ENCODE data around the gene HSPBP1. TPM values are rescaled to one million over a fixed set of nuclear protein-coding genes. Genes with fewer than 3 reads are reported as not detected.

Gene HSPBP1
- total RNA-seq, 2 experiments from 2014 or later, result 14.3 to 15.1 TPM

GRCh38 chr19:55309448-55309847 lies 29.5 kb upstream of the HSPBP1 start:
- no peaks in the 10 kb centered on the region for H3K9me3 Mint-ChIP-seq
- ChIA-PET POLR2A (no interaction called here), CTCF (no interaction called here)
- no peaks in the 10 kb centered on the region for H3K27me3 Mint-ChIP-seq
- no peak overlapping the region for H3K27ac Mint-ChIP-seq
- no peak overlapping the region for H3K4me3 Mint-ChIP-seq
- H3K36me3 ChIP-seq (ENCODE audit: insufficient read depth, low read length), result no peaks in the 10 kb centered on the region
- peaks cover 6% of the 10 kb centered on the region for H3K4me1 Mint-ChIP-seq (ENCODE audit: low read depth)
- peaks cover 8% of the 10 kb centered on the region for H3K4me1 ChIP-seq (ENCODE audit: insufficient read depth, low read length)
- no peak for ATAC-seq (ENCODE audit: poor library complexity)
- no peak for TF ChIP-seq CTCF (IDR thresholded peaks at IDR 0.05)
- no peak for DNase-seq
- intact Hi-C loops (cut with DNase I, micrococcal nuclease), result loop anchor here in 1 of 2 experiments (10.0 kb wide), 1 partner anchor 195 kb away; no protein-coding TSS in a partner anchor
- H3K27me3 ChIP-seq (ENCODE audit: control insufficient read depth in 1 of 2, insufficient read depth in 2 of 2, low read length in 2 of 2), result no peaks in the 10 kb centered on the region
- peaks cover 0 to 7% of the 10 kb centered on the region in 2 experiments for H3K9me3 ChIP-seq (ENCODE audit: control insufficient read depth in 1 of 2, insufficient read depth in 1 of 2, low read length in 2 of 2)
- no peaks in the 10 kb centered on the region for H3K36me3 Mint-ChIP-seq (ENCODE audit: low read depth)
- H3K27ac ChIP-seq (ENCODE audit: low read depth in 1 of 2, low read length in 2 of 2), result no peak overlapping the region
- no peak overlapping the region for H3K4me3 ChIP-seq (ENCODE audit: low read length)

DNA sequence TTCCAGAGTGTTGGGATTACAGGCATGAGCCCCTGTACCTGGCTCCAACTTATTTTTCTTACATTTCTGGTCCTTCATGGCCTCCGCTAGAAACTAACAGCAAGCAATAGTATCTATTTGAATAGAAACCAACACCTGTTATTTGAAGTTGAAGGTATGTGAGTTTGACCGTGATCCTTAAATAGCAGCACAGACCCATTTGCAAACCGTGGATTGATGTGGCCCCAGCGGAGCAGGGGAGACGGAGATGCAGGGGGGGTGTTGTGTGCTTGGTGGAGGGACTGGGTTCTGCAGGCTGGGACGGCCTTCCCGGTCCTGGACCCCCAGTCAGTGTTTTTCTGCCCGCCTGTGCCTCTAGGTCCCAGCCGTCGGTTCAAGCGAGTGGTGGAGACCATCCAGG lies 28.4 kb upstream of the HSPBP1 start:
- Histone ChIP-seq H3K27ac (ENCODE audit: low read depth in 1 of 2, low read length in 2 of 2) (no peak overlapping the region), H3K9me3 (ENCODE audit: control insufficient read depth in 1 of 2, insufficient read depth in 1 of 2, low read length in 2 of 2) (peaks cover 0 to 7% of the 10 kb centered on the region in 2 experiments), H3K36me3 (ENCODE audit: insufficient read depth, low read length) (no peaks in the 10 kb centered on the region), H3K4me1 (ENCODE audit: insufficient read depth, low read length) (peaks cover 8% of the 10 kb centered on the region), H3K4me3 (ENCODE audit: low read length) (no peak overlapping the region), H3K27me3 (ENCODE audit: control insufficient read depth in 1 of 2, insufficient read depth in 2 of 2, low read length in 2 of 2) (no peaks in the 10 kb centered on the region)
- no peak for DNase-seq
- no peak overlapping the region for H3K4me3 Mint-ChIP-seq
- H3K9me3 Mint-ChIP-seq, result no peaks in the 10 kb centered on the region
- no peaks in the 10 kb centered on the region for H3K27me3 Mint-ChIP-seq
- ChIA-PET POLR2A (interaction anchor here (0.5 kb wide), 1 partner anchor 54 kb away, joined by 4 read pairs; no protein-coding TSS in a partner anchor), CTCF (no interaction called here)
- TF ChIP-seq CTCF (IDR thresholded peaks at IDR 0.05), result no peak
- no peaks in the 10 kb centered on the region for H3K36me3 Mint-ChIP-seq (ENCODE audit: low read depth)
- intact Hi-C loops (cut with DNase I, micrococcal nuclease), result loop anchor here in 1 of 2 experiments (10.0 kb wide), 1 partner anchor 197 kb away; no protein-coding TSS in a partner anchor
- peaks cover 6% of the 10 kb centered on the region for H3K4me1 Mint-ChIP-seq (ENCODE audit: low read depth)
- H3K27ac Mint-ChIP-seq, result no peak overlapping the region
- ATAC-seq (ENCODE audit: poor library complexity), result no peak

- Histone ChIP-seq H3K36me3 (ENCODE audit: insufficient read depth, low read length) (no peaks in the 10 kb centered on the region), H3K9me3 (ENCODE audit: control insufficient read depth in 1 of 2, insufficient read depth in 1 of 2, low read length in 2 of 2) (peaks cover 0 to 7% of the 10 kb centered on the region in 2 experiments), H3K4me1 (ENCODE audit: insufficient read depth, low read length) (peaks cover 15% of the 10 kb centered on the region), H3K27me3 (ENCODE audit: control insufficient read depth in 1 of 2, insufficient read depth in 2 of 2, low read length in 2 of 2) (no peaks in the 10 kb centered on the region), H3K4me3 (ENCODE audit: low read length) (no peak overlapping the region), H3K27ac (ENCODE audit: low read depth in 1 of 2, low read length in 2 of 2) (no peak overlapping the region)
- no peak for TF ChIP-seq CTCF (IDR thresholded peaks at IDR 0.05)
- DNase-seq (no peak), ATAC-seq (ENCODE audit: poor library complexity) (no peak)
- Mint-ChIP-seq H3K9me3 (no peaks in the 10 kb centered on the region), H3K27ac (no peak overlapping the region), H3K4me3 (no peak overlapping the region), H3K4me1 (ENCODE audit: low read depth) (peaks cover 11% of the 10 kb centered on the region), H3K36me3 (ENCODE audit: low read depth) (no peaks in the 10 kb centered on the region), H3K27me3 (no peaks in the 10 kb centered on the region)
- ChIA-PET POLR2A (interaction anchor here (0.8 kb wide), 1 partner anchor 48 kb away, joined by 3 read pairs; the partner anchor contains the start of gene PPP6R1), CTCF (no interaction called here)
- intact Hi-C loops (cut with DNase I, micrococcal nuclease), result loop anchor here in 1 of 2 experiments (10.0 kb wide), 1 partner anchor 198 kb away; no protein-coding TSS in a partner anchor
Observed at GRCh38 chr19:55306712-55307111, 26.8 kb upstream of the HSPBP1 start.
